DOHH2 (cell line): ENCODE results near the gene TXNDC5.

Experiments used
- H3F3A ChIP-seq: fragments of 200-600 bp; sonication (generic), shearing (Covaris generic); 2 replicates; pipeline ENCODE4 v1.6.0; 2016; ENCODE audit warnings: antibody characterized with exemption, mild to moderate bottlenecking; ENCODE audit not compliant: control insufficient read depth, insufficient read depth
- H3K27ac ChIP-seq: fragments of 200-600 bp; sonication (generic); 2 replicates; pipeline ENCODE4 v1.5.1; 2014; ENCODE audit warnings: low read depth, mild to moderate bottlenecking, low read length, moderate library complexity
- H3K27me3 ChIP-seq: fragments of 200-600 bp; sonication (generic); 2 replicates; pipeline ENCODE4 v1.6.1; 2014; ENCODE audit warnings: mild to moderate bottlenecking, low read length, mixed read lengths; ENCODE audit not compliant: control insufficient read depth
- H3K36me3 ChIP-seq: fragments of 200-600 bp; sonication (generic); 2 replicates; pipeline ENCODE4 v1.6.1; 2014; ENCODE audit warnings: mild to moderate bottlenecking, low read length, moderate library complexity, mixed read lengths; ENCODE audit not compliant: control insufficient read depth
- H3K4me1 ChIP-seq: fragments of 200-600 bp; sonication (generic); 2 replicates; pipeline ENCODE4 v1.6.1; 2014; ENCODE audit warnings: mild to moderate bottlenecking, low read length, mixed read lengths; ENCODE audit not compliant: control insufficient read depth
- H3K4me2 ChIP-seq: fragments of 200-600 bp; sonication (generic); 2 replicates; pipeline ENCODE4 v1.6.0; 2014; ENCODE audit warnings: mild to moderate bottlenecking, low read length, moderate library complexity
- H3K4me3 ChIP-seq: fragments of 200-600 bp; sonication (generic); 2 replicates; pipeline ENCODE4 v1.5.1; 2014; ENCODE audit warnings: mild to moderate bottlenecking, low read length, mixed read lengths
- H3K79me2 ChIP-seq: fragments of 200-600 bp; sonication (generic); 2 replicates; pipeline ENCODE4 v1.6.1; 2014; ENCODE audit warnings: mild to moderate bottlenecking, low read length, mixed read lengths; ENCODE audit not compliant: control insufficient read depth
- H3K9me2 ChIP-seq: fragments of 200-600 bp; sonication (generic); replicated peaks from 2 replicates; pipeline ENCODE4 v1.6.1; 2014; ENCODE audit warnings: mild to moderate bottlenecking, low read length, mixed read lengths; ENCODE audit not compliant: control insufficient read depth
- H3K9me3 ChIP-seq: fragments of 200-600 bp; sonication (generic); 2 replicates; pipeline ENCODE4 v1.6.1; 2014; ENCODE audit warnings: antibody characterized with exemption, low read length, mixed read lengths; ENCODE audit not compliant: control insufficient read depth, insufficient read depth
- H4K20me1 ChIP-seq: fragments of 200-600 bp; sonication (generic); 2 replicates; pipeline ENCODE4 v1.6.0; 2014; ENCODE audit warnings: low read depth, mild to moderate bottlenecking, antibody characterized with exemption, low read length, moderate library complexity; ENCODE audit not compliant: control insufficient read depth, insufficient read depth
- CTCF ChIP-seq: fragments of 200-600 bp; sonication (generic); IDR thresholded peaks from one replicate; pipeline ENCODE4 v1.5.1; 2014; ENCODE audit warnings: antibody characterized with exemption, mild to moderate bottlenecking, low read depth, low read length; ENCODE audit not compliant: poor library complexity, severe bottlenecking
- EZH2phosphoT487 ChIP-seq: fragments of 200-600 bp; sonication (generic); IDR thresholded peaks from 2 replicates; pipeline ENCODE4 v1.6.1; 2017; ENCODE audit warnings: borderline replicate concordance, mild to moderate bottlenecking, antibody characterized with exemption, low read length, moderate library complexity, mixed read lengths

TXNDC5 gene

GRCh38 chr6:7880718-7881107, 29.9 kb downstream of the TXNDC5 start:
- Histone ChIP-seq H3K79me2 (no peaks in the 10 kb centered on the region), H3K9me2 (no peaks in the 10 kb centered on the region), H3K4me3 (no peak overlapping the region), H3K4me1 (no peaks in the 10 kb centered on the region), H3K27me3 (no peaks in the 10 kb centered on the region), H4K20me1 (no peaks in the 10 kb centered on the region), H3F3A (peaks cover 5% of the 10 kb centered on the region; the same call in 1 of the 2 replicates), H3K9me3 (no peaks in the 10 kb centered on the region), H3K4me2 (no peak overlapping the region), H3K36me3 (peaks cover 55% of the 10 kb centered on the region), H3K27ac (no peak overlapping the region)
- no peak for TF ChIP-seq EZH2phosphoT487
- TF ChIP-seq CTCF, result no peak

DNA sequence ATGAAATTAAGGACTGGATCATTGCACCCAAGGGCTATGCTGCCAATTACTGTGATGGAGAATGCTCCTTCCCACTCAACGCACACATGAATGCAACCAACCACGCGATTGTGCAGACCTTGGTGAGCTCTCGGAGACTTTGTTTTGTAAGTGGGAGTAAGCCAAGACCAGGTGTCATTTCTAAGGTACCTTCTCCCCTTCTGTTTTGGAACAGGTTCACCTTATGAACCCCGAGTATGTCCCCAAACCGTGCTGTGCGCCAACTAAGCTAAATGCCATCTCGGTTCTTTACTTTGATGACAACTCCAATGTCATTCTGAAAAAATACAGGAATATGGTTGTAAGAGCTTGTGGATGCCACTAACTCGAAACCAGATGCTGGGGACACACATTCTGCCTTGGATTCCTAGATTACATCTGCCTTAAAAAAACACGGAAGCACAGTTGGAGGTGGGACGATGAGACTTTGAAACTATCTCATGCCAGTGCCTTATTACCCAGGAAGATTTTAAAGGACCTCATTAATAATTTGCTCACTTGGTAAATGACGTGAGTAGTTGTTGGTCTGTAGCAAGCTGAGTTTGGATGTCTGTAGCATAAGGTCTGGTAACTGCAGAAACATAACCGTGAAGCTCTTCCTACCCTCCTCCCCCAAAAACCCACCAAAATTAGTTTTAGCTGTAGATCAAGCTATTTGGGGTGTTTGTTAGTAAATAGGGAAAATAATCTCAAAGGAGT, 30.4 kb downstream of the TXNDC5 start:
- H3K36me3 ChIP-seq, result peaks cover 49% of the 10 kb centered on the region

GRCh38 chr6:7879579-7879978, 31.0 kb downstream of the TXNDC5 start:
- Histone ChIP-seq H3K4me3 (no peak overlapping the region), H3K27me3 (no peaks in the 10 kb centered on the region), H3K27ac (no peak overlapping the region), H4K20me1 (no peaks in the 10 kb centered on the region), H3K9me2 (no peaks in the 10 kb centered on the region), H3K79me2 (no peaks in the 10 kb centered on the region), H3F3A (peaks cover 5% of the 10 kb centered on the region; the same call in 1 of the 2 replicates), H3K4me1 (no peaks in the 10 kb centered on the region), H3K9me3 (no peaks in the 10 kb centered on the region), H3K36me3 (peaks cover 44% of the 10 kb centered on the region), H3K4me2 (no peak overlapping the region)
- no peak for TF ChIP-seq CTCF
- TF ChIP-seq EZH2phosphoT487, result no peak

More for the DNA sequence above, 30.4 kb downstream of the TXNDC5 start:
- peaks cover 5% of the 10 kb centered on the region; the same call in 1 of the 2 replicates for H3F3A ChIP-seq
- no peaks in the 10 kb centered on the region for H3K79me2 ChIP-seq
- no peaks in the 10 kb centered on the region for H3K9me3 ChIP-seq
- no peak overlapping the region for H3K27ac ChIP-seq
- no peaks in the 10 kb centered on the region for H3K27me3 ChIP-seq
- no peak overlapping the region for H3K4me2 ChIP-seq
- H3K4me3 ChIP-seq, result no peak overlapping the region
- H3K9me2 ChIP-seq, result no peaks in the 10 kb centered on the region
- no peaks in the 10 kb centered on the region for H3K4me1 ChIP-seq
- no peak for TF ChIP-seq CTCF
- no peak for TF ChIP-seq EZH2phosphoT487
- no peaks in the 10 kb centered on the region for H4K20me1 ChIP-seq
